Keratinocyte (primary cell): ENCODE results near the gene ACADVL. TPM values are rescaled to one million over a fixed set of nuclear protein-coding genes. Genes with fewer than 3 reads are reported as not detected.

Experiments used
- DNase-seq: peaks from one replicate; pipeline ENCODE4 v3.0.0-alpha.2; 2011; ENCODE audit warnings: low read depth, missing footprints, low spot score
- FAIRE-seq: peaks from 2 replicates; lab custom pipeline; 2011; peaks lifted over from hg19 to GRCh38; lab: Jason Lieb, UNC
- H2AFZ ChIP-seq: 2 replicates; pipeline ENCODE4 v1.6.0; 2012; ENCODE audit warnings: low read length, control low read depth, inconsistent platforms; ENCODE audit not compliant: control insufficient read depth
- H3K27ac ChIP-seq: 2 replicates; pipeline ENCODE4 v1.5.1; 2011; ENCODE audit warnings: low read length; ENCODE audit not compliant: control insufficient read depth, insufficient read depth
- H3K27me3 ChIP-seq: 3 replicates; pipeline ENCODE4 v1.6.0; 2011; ENCODE audit warnings: low read length; ENCODE audit not compliant: control insufficient read depth, insufficient read depth; ENCODE audit errors: extremely low read depth
- H3K36me3 ChIP-seq, 2 experiments: 2 replicates in 1 of 2; 3 replicates in 1 of 2; pipeline ENCODE4 v1.5.1; 2011; ENCODE audit warnings: low read length in 2 of 2, mild to moderate bottlenecking in 1 of 2; ENCODE audit not compliant: control insufficient read depth in 2 of 2, insufficient read depth in 2 of 2; ENCODE audit errors: extremely low read depth in 1 of 2
- H3K4me1 ChIP-seq: 3 replicates; pipeline ENCODE4 v1.5.1; 2011; ENCODE audit warnings: low read length; ENCODE audit not compliant: control insufficient read depth, insufficient read depth; ENCODE audit errors: extremely low read depth
- H3K4me2 ChIP-seq: 3 replicates; pipeline ENCODE4 v1.6.0; 2011; ENCODE audit warnings: low read depth, low read length; ENCODE audit not compliant: control insufficient read depth, insufficient read depth; ENCODE audit errors: extremely low read depth
- H3K4me3 ChIP-seq, 3 experiments: fragments of 200-600 bp in 1 of 3; sonication (generic) in 1 of 3; 2 replicates in 2 of 3; 3 replicates in 1 of 3; pipeline ENCODE4 v1.5.1; 2011 to 2016; ENCODE audit warnings: low read length in 3 of 3, mild to moderate bottlenecking in 3 of 3, control low read depth in 2 of 3, inconsistent platforms in 1 of 3, low read depth in 1 of 3, mixed read lengths in 1 of 3, mixed run types in 1 of 3, moderate library complexity in 1 of 3; ENCODE audit not compliant: control insufficient read depth in 2 of 3, insufficient read depth in 2 of 3; ENCODE audit errors: extremely low read depth in 1 of 3
- H3K79me2 ChIP-seq: 2 replicates; pipeline ENCODE4 v1.6.0; 2012; ENCODE audit warnings: low read length; ENCODE audit not compliant: control insufficient read depth, insufficient read depth
- H3K9ac ChIP-seq: 3 replicates; pipeline ENCODE4 v1.6.0; 2011; ENCODE audit warnings: low read length; ENCODE audit not compliant: control insufficient read depth, insufficient read depth; ENCODE audit errors: extremely low read depth
- H3K9me1 ChIP-seq: 3 replicates; pipeline ENCODE4 v1.6.0; 2011; ENCODE audit warnings: low read length; ENCODE audit not compliant: control insufficient read depth, insufficient read depth; ENCODE audit errors: extremely low read depth
- H3K9me3 ChIP-seq: 2 replicates; pipeline ENCODE4 v1.5.1; 2012; ENCODE audit warnings: low read depth, low read length; ENCODE audit not compliant: control insufficient read depth
- H4K20me1 ChIP-seq: 3 replicates; pipeline ENCODE4 v1.6.0; 2011; ENCODE audit warnings: low read length; ENCODE audit not compliant: control insufficient read depth, insufficient read depth; ENCODE audit errors: extremely low read depth
- EZH2 ChIP-seq: IDR thresholded peaks from one replicate; pipeline ENCODE4 v1.6.1; 2012; ENCODE audit warnings: inconsistent platforms, mild to moderate bottlenecking, low read length, moderate library complexity
- dilution Hi-C: fragments of 300-500 bp; cut with MboI; formaldehyde crosslinking; loops from one replicate; pipeline ENCODE4 v1.7.0; 2020; ENCODE audit warnings: low sequenced_read_pairs; ENCODE audit not compliant: extremely low pct_ligation_motif_present
- polyA plus RNA-seq, 5 experiments: library from polyadenylated mRNA; depleted of rRNA in 3 of 5; stranded (reverse) in 3 of 5; stranded (forward) in 1 of 5; unstranded in 1 of 5; fragments of >200 nt; gene quantifications; 1 replicate in 1 of 5; 2 replicates in 3 of 5; 3 replicates in 1 of 5; pipeline versions ENCODE4 v1.2.1 to v1.2.3, GENCODE V29; 2011 to 2012; ENCODE audit warnings: missing spikeins in 2 of 5, low read depth in 1 of 5, low replicate concordance in 1 of 5
- TF ChIP-seq, protein P1 (sequence below), 3 experiments: IDR thresholded peaks in 1 of 3; conservative IDR thresholded peaks in 1 of 3; optimal IDR thresholded peaks in 1 of 3; 2 replicates in 2 of 3; 3 replicates in 1 of 3; pipeline versions ENCODE3 to v1.5.1; 2011; ENCODE audit warnings: low read length in 3 of 3, mild to moderate bottlenecking in 3 of 3, moderate library complexity in 2 of 3, control low read depth in 1 of 3, inconsistent platforms in 1 of 3; ENCODE audit not compliant: insufficient read depth in 2 of 3; ENCODE audit errors: extremely low read depth in 1 of 3

The ACADVL gene
- polyA plus RNA-seq, 1 donor (not counting 4 experiments of a cell fraction or from before 2014, with no cell fraction given): 301 TPM

DNA sequence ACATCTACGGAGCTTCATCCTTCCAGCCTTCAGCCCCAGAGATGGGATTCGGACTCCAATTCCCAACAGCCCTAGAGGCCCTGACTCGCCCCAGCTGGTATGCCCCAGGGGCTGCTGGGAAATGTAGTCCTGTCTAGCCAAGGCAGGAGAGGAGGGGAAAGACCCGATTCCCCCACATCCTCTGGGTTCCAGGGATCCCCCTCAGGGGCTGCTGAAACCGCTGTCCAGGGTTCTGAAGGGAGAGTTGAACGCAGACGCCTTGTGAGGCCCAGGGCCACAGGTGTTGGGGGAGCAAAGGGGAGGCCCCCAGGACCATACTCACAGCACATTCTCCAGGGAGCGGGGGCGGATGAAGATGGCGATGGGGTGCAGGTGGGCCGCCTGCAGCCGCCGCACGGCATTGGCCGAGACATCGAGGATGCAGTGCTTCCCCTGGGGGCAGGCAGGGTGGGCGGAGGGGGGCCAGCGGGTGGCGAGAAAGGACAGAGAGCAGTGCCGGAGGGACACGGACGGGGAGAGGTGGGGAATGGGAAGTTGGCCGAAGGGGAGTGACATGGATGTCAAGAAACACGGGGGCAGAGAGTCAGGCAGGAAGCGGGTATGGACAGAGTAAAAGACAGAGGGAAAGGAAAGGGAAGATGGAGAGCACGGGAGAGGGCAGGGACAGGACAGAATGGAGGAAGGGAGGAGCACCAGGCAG lies 28.0 kb upstream of the ACADVL start:
- dilution Hi-C loops: no loop called here
- Histone ChIP-seq H3K9ac (no peak overlapping the region), H3K79me2 (no peaks in the 10 kb centered on the region), H3K4me3 (no peak overlapping the region), H3K9me3 (no peaks in the 10 kb centered on the region), H3K27me3 (no peaks in the 10 kb centered on the region), H2AFZ (no peak overlapping the region), H3K9me1 (no peaks in the 10 kb centered on the region), H3K4me2 (no peak overlapping the region), H3K36me3 (peaks cover 0 to 2% of the 10 kb centered on the region in 2 experiments), H4K20me1 (no peaks in the 10 kb centered on the region), H3K27ac (no peak overlapping the region), H3K4me1 (no peaks in the 10 kb centered on the region)
- TF ChIP-seq EZH2: no peak
- TF ChIP-seq, protein P1, sequence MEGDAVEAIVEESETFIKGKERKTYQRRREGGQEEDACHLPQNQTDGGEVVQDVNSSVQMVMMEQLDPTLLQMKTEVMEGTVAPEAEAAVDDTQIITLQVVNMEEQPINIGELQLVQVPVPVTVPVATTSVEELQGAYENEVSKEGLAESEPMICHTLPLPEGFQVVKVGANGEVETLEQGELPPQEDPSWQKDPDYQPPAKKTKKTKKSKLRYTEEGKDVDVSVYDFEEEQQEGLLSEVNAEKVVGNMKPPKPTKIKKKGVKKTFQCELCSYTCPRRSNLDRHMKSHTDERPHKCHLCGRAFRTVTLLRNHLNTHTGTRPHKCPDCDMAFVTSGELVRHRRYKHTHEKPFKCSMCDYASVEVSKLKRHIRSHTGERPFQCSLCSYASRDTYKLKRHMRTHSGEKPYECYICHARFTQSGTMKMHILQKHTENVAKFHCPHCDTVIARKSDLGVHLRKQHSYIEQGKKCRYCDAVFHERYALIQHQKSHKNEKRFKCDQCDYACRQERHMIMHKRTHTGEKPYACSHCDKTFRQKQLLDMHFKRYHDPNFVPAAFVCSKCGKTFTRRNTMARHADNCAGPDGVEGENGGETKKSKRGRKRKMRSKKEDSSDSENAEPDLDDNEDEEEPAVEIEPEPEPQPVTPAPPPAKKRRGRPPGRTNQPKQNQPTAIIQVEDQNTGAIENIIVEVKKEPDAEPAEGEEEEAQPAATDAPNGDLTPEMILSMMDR (optimal IDR thresholded peaks at IDR 0.05 in 1 of 3, IDR thresholded peaks at IDR 0.05 in 1 of 3, conservative IDR thresholded peaks at IDR 0.05 in 1 of 3; ENCODE audit: extremely low read depth in 1 of 3, insufficient read depth in 2 of 3, low read length in 3 of 3): no peak
- FAIRE-seq (no peak), DNase-seq (no peak)

DNA sequence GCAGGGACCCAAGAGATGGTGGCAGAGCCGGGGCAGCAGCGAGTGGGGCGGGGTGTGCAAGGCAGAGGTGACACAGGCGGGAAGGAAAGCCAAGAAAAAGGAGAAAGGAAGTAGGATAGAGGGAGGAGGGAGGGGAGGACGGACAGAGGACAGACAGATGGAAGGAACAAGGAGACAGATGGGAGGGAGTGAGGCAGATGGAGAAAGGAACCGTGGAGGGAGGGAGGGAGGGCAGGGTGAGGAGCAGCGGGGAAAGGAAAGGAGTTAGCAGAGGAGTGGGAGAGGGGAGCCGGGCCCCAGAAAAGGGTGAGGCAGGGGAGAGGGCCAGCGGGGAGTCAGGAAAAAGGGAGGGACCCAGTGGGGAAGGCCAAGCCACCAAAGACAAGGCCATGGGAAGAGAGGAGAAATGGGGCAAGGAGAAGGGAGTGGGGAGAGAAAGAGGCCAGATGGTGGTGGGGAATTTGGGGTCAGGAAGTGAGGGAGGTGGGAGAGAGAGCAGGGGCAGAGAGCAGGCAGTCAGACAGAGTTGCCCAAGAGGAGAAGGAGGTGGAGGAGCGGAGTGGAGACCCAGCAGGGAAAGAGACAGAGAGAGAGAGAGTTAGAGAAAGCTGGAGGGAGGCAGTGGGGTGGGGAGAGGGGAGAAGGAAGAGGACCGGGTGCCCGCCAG lies 27.3 kb upstream of the ACADVL start:
- no peak overlapping the region for H3K4me2 ChIP-seq
- TF ChIP-seq, protein P1 (optimal IDR thresholded peaks at IDR 0.05 in 1 of 3, IDR thresholded peaks at IDR 0.05 in 1 of 3, conservative IDR thresholded peaks at IDR 0.05 in 1 of 3; ENCODE audit: extremely low read depth in 1 of 3, insufficient read depth in 2 of 3, low read length in 3 of 3): no peak
- no peak for TF ChIP-seq EZH2
- no peaks in the 10 kb centered on the region for H3K9me3 ChIP-seq
- no peaks in the 10 kb centered on the region for H3K9me1 ChIP-seq
- no peaks in the 10 kb centered on the region for H3K4me1 ChIP-seq
- H3K4me3 ChIP-seq: no peak overlapping the region
- dilution Hi-C loops: no loop called here
- FAIRE-seq (no peak), DNase-seq (no peak)
- H3K27ac ChIP-seq: no peak overlapping the region
- H3K36me3 ChIP-seq: peaks cover 0 to 2% of the 10 kb centered on the region in 2 experiments
- no peak overlapping the region for H2AFZ ChIP-seq
- H3K9ac ChIP-seq: no peak overlapping the region
- H3K27me3 ChIP-seq: no peaks in the 10 kb centered on the region
- H4K20me1 ChIP-seq: no peaks in the 10 kb centered on the region
- no peaks in the 10 kb centered on the region for H3K79me2 ChIP-seq
